ENCODE measurements around the gene KLHDC3.
A peak's percentile ranks its signal among the peaks of the same experiment; 100 is the strongest.
"Not testable (repeated sequence)": the region's sequence is repeated elsewhere in the genome, so short reads cannot be mapped to it uniquely, and the experiment has no call there.

The KLHDC3 gene

DNA sequence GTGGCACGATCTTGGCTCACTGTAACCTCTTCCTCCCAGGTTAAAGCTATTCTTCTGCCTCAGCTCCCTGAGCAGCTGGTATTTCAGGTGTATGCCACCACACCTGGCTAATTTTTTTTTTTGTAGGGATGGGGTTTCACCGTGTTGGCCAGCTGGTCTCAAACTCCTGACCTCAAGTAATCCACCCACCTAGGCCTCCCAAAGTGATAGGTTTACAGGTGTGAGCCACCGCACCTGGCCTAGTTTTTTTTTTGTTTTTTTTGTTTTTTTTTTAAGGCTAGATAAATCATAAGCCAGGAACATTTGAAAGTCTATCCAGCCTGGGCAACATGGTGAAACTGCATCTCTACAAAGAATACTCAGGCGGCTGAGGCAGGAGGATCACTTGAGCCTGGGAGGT lies 18.3 kb downstream of the KLHDC3 start:
- DNase-seq: no peak

DNA sequence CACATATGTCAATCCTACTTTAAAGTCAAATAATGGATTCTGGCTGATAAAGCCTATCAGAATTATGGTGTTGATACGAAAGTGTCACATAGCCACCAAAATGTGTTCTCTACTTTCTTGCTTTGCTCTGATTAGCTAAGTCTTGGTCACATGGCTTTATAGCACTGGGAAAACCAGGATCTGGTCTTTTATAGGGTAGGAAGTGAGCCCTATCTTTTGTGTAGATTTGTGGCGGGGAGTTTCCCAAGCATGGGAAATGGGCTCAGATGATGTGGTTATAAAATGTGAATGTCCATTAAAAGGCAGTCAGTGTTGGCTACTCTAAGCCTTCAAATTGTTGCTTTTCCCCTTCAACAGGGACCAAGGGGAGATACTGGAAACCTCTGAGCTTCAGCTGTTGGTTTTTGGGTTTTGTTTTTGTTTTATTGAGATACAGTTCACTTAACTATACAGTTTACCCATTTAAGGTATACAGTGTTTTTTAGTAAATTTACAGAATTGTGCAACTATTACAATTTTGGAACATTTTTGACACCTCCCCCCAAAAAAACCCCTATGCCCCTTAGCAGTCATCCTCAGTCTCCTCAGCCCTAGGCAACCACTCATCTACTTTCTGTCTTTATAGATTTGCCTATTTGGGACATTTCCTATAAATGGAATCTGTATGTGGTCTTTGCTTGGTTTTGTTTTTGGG lies 19.6 kb downstream of the KLHDC3 start:
- DNase-seq: no peak

DNA sequence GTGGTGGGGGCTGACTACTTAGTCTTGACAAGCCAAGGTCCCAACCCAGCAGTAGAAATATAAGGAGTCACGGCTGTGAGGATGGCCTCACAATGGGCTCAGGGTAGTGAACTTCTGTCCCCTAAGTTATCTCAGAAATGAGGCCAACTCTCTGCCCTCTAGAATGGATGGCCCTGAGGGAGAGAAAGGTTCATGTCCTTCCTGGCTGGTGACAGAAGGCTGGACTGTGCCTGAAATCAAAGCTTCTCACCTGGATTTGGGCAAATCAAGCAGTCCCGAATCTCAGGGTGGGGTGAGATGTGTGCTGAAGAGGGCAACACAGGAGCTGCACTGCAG lies 20.1 kb downstream of the KLHDC3 start:
- no peak for DNase-seq

DNA sequence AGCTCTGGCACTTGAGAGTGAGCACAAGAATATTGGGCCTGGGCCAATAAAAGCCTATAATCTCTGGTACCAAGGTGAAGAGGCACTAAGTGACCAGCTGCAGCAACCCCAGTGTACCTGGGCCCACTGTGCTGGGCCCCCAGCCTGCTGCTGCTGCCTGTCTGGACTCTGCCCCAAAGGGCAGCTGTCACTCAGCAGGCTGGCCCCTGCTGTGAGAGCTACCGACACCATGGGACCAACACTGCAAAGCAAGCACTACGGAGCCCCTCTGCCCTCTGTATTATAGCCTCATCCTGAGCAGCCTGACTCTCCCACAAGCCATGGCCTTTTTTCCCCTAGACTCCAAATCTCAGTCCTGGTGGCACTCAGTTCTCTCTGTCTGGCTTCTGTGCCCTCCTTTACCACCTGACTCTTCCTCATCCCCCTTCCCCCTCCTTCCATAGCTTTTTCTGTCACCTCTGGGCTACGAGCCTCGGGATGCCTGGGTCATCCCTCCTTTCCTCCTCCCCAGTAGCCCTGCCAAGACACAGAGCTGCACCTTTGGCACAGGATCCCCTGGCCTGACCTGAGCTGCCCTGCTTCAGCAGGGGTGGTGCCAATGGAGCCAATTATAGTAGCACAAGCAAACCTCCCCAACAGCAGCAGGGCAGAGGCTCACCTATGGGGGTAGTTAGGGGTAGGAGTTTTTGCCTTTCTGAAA lies 21.6 kb downstream of the KLHDC3 start:
- no peak for DNase-seq

DNA sequence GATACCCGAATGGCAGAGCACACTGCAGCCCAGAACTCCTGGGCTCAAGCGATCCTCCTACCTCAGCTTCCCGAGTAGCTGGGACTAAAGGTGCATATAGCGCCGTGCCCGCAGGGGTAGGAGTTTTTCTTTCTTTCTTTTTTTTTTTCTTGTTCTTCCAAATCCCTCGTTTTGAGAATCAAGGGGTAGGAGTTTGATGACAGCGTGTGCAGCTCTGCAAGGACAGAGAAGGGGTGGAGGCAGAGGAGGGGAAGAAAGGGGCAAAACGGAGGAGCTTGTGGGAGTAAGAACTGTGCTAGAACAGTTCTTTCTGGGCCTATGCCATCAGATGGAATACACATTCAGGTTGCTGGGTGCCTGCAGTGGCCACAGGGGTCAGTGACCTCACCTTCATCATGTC lies 22.7 kb downstream of the KLHDC3 start:
- no peak for DNase-seq

DNA sequence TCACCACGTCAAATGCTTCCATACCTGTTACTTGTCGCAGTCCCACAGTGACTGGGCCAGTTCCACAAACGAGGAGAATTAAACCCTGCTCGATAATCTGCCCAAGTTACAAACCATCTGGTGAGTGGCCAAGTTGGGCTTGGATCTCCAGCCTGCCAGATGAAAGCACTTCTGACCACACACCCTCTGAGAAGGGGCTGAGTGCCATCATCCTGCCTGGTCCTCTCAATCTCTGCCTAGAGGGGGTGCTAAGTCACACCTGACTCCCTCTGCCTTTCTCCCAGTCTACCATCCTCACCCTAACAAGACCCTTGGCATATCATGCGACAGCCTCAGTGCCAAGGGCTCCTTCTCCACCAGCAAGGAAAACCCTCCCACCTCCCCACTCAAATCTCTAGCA lies 23.1 kb downstream of the KLHDC3 start:
- DNase-seq: no peak

DNA sequence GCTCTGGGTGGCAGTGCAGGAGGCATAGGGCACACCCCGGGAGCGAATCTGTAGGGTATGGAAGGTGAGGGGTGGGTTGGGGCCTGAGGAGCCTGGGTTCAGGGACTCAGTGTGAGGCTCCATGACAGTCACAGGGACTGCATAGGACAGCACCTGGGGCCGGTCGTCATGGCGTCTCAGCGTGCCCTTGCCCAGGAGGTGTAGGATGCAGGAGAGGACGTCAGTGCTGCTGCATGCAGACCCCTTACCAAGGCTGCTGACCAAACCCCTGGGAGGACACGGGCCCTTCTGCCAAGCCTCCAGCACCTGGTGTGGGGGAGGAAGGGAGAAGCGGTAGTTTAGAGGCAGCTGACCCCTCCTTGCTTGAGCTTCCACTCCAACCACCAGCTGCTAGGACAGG lies 23.7 kb downstream of the KLHDC3 start:
- no peak for DNase-seq

DNA sequence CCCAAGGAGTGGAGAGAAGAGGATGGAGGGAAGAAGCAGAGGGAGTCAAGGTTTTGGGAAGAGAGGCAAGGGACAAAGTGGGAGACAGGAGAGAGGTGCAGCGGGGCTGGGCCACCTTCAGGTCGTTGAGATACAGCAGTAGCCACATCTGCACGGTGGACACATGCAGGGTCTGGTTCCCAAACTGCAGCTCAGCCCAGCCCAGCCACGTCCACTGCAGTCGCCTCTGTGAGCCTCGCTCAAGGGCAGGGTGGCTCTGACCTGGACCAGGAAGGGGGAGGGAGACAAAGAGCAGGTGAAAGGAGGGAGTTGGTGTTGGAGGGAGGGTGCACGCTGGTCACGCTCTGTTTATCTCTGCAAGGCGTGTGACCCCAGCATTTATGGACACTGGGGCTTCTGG lies 24.7 kb downstream of the KLHDC3 start:
- no peak for DNase-seq

DNA sequence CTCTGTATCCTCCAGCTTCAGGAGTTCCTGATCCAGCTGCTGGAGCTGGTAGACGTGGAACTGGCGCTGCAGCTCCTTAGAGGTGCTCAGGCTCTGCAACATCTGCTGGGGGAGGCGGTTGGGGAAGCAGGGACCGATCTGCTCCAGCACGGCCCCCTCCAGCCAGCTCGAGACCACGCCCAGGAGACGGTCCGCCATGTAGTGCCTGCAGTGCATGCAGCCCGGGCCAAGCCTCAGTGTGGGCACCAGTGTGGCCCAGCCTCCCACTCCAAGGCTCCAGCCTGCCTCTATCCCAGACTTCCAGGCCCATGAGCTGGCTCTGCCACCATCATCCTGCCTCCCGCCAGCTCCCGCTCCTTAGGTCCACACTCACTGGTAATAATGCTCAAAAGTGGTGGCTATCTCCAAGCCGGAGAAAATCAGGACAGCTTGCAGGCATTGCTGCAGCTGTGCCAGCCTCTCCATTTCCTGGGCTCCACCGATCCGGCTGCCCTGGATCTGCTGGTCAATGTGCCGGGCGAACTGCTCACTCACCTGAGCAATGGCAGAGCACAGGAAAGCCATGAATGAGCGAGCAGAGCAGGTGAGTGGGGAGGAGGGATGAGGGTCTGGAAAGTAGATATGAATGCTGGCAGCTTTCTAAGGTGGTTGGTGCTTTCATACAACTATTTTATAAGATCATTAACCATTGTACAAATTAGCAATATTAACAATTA lies 26.7 kb downstream of the KLHDC3 start:
- no peak for DNase-seq

DNA sequence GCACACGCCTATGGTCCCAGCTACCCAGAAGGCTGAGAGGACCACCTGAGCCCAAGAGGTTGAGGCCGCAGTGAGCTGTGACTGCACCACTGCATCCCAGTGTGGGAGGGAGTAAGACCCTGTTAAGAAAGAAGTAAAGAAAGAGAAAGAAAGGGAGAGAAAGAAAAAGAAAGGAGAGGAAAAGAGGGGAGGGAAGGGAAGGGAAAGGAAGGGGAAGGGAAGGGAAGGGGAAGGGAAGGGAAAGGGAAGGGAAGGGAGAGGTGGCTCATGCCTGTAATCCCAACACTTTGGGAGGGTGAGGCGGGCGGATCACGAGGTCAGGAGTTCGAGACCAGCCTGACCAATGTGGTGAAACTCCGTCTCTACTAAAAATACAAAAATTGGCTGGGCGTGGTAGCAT lies 27.4 kb downstream of the KLHDC3 start:
- DNase-seq: not testable (repeated sequence)

DNA sequence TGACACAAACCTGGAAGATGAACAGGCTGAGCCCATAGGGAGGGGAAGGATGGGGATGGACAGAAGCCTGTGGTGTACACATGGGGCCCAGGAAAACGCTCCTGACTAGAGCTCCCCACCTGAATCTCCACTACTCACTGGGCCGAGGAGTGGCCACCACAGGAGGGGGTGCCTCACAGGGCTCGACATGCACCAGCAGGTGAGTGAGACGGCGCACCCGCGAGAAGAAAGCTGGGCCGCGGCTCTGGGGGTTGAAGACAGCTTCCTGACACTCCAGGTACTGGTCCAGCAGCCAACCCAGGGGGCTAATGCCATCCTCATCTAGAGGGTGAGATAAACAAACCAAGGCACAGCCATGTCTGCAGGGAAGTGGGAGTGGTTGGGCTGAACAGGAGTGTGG lies 29.3 kb downstream of the KLHDC3 start:
- no peak for DNase-seq

DNA sequence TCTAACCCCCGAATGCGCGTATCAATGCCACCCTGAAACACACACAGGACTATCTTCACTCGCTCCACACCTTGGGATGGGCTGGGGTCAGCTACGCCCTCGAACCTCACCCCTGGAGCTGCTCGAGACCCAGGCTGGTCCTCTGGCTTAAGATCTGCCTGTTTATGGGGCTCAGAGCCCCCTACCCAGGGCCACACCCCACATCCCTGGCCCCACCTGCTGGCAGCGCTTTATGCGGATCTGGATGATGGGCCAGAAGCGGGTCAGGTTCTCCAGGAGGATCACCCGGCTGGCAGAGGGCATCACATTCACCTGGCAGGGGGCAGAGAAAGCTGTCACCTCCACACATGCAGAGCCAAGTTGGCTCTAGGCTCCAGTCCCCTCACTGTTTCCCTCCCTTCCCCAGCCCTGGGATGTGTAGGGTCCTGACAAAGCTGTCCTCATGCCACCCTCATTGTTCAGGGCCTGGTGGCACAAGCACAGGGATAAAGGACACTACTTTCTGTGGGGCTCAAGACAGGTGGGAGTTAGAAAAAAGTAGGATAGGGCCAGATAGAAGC lies 31.4 kb downstream of the KLHDC3 start:
- no peak for DNase-seq

DNA sequence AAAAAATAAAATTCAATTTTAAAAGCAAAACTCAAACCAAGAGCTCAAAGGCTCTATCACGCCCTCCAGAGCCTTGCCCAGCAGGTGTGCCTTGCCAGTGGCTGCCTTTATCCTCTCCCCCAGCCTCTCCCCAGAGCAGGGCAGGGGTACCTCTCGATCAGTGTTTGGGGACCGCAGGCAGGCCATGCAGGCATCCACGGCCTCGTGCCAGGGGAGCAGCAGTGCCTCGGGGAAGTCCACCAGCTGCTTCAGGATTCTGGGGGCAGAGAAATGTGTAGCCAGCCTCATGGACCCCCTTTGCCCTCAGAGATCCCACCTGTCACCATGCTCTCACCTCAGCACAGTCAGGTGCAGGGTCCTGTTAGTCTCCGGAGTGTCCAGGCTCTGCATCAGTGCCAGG lies 33.9 kb downstream of the KLHDC3 start:
- no peak for DNase-seq

DNA sequence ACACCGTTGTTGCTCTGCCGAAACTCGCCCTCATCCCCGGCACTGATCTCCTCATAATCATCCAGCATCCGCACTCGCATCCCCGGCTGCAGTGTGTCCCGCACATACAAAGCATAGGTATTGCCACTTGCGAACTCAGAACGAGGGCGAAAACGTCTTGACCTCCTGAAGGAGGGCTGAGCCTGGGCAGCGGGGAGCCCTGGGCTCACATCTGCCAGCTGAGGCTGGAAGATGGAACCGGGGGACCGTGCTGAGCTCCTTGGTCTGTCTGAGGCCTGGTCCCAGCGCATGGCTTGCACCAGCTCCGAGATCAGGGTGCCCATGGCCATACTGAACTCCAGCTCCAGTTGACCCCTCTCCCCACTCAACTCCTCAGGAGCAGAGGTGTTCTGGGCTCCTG lies 36.9 kb downstream of the KLHDC3 start:
- DNase-seq: no peak

DNA sequence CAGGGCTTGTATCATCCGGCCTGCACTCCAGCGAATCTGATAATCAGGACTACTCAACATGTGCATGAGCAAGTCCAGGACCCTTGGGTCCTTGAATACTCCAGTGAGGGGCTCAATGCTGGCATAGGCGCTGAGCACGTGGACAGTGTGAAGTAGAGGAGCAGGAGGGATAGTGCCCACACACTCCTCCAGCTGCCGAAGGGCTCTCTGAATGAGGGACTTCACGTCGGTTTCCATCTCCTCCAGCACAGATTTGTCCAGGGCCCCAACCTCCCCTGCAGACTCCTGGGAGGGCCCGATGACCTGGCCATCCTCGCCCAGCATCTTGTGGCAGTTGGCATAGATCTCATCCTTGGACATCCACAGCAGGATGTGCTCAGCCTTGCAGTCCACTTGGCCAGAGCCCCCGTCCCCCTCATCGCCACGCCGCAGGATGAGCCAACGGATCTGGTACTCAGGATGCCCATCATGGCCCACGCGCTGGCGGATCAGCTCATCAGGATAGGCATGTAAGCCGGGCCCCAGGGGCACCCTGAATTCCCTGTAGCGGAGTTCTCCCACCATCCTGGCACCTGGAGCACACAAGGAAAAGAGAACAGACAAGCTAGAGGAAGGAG lies 38.3 kb downstream of the KLHDC3 start:
- DNase-seq: no peak

DNA sequence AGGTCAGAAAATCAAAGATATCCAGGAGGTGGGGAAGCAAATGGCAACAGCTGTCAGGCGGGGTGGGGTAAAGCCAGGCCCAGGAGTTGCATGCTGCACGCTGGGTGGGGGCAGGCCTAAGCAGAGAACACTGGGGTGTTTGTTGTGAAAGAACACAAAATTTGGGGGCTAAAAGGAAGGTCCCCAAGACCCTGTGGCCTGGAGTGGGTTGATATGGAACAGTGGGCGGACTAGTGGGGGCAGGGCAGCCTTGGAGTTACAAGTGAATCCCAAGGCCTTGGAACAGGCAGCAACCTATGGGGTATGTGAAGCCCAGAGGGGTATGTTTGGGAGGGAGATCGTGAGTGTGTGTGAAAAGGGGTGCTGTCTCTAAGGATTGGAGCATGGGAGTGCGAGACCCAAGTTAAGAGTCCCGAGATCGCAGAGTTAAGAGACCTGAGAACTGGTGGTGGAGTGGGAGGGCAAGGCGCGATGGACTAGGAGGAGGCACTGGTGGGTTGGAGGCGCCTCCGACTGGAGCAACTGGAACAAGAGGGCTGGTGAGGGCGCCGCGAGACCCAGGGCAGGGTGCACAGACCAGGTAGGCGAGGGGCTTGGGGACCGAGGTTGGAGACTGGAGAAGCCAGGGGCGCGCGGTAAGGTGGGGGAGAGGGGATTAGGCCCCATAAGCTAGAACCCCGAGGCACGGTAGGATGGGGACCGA lies 38.9 kb downstream of the KLHDC3 start:
- DNase-seq: no peak

DNA sequence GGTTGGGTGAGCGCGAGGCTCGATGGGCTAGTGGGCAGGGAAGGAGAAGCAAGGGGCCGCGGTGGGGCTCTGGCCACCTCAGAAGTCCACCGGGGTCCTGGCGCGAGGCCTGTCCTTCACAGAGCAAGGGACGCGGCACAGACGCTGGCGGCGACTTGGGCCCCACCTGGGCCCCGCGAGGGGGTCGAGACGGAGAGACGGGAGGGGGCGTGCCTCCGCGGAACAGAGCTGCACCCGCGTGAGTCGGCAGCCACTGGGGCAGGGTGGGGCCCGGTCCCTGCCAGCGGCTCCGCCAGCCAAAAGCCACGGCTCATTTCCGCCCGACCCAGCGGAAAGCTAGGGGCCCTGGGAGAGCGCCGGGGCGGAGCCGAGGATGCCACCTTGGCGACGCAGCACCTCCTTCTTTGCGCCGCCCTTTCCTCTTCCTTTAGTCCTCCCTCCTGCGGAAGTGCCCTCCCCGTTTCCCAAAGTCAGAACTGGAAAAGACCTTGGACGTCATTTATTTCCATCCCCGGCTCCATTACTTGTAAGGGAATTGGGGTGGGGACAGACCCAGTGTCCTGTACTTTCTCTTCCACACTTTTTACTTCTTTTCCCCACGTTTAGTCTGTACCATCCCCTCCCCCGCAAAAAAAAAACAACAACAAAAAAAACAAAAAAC lies 39.6 kb downstream of the KLHDC3 start, which contains the start of gene CUL7:
CUL7 (minus strand) TSS at position 307 of the 661 bp plus-strand sequence. CDS start 1,063 bp downstream, outside the sequence.
- peak; percentile 76 to 88 (median 82) for DNase-seq

DNA sequence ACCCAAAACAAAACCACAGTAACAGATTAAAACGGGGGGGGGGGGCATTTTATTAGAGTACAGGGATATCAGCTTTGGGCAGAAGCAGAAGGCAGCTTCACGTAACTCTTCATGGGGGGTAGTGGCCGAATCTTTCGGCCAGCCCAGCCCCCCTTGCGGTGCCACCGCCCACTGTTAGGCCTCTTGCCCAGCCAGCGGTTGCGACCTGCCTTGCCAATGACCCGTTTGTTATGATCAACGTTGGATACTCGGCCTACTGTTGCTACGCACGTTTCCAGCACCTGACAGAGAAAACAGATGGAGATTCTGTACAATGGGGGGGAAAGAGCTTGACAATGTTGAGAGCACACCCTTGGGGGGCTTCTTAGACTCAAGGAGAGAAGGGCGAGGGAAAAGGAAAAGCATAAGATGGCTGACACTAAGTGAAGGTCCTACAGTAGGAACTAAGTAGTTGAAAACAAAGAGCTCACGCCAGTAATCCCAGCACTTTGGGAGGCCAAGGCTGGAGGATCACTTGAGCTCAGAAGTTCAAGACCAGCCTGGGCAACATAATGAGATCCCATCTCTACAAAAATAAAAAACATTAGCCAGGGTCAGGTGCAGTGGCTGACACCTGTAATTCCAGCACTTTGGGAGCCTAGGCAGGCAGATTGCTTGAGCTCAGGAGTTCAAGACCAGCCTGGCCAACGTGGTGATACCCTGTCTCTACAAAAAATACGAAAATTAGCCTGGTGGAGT lies 40.3 kb downstream of the KLHDC3 start:
- no peak for DNase-seq

DNA sequence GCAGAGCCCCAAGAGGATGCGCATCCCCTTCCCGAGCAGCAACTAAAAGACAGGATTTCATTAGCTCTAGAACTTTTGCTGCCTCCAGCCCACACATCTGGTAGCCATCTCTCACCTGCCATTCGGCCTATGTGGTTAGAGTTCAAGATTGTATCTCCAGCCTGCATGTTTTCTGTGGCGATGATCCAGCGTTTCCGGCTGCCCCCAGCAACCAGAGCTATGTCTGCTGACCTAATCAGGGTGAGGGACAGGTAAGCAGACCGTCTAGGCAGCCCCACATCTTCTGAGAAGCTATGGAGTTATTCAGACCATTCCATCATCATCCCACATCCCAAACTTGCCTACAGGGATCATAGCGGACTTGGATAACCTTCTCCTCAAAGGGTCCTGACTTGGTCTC lies 41.9 kb downstream of the KLHDC3 start:
- no peak for DNase-seq

DNA sequence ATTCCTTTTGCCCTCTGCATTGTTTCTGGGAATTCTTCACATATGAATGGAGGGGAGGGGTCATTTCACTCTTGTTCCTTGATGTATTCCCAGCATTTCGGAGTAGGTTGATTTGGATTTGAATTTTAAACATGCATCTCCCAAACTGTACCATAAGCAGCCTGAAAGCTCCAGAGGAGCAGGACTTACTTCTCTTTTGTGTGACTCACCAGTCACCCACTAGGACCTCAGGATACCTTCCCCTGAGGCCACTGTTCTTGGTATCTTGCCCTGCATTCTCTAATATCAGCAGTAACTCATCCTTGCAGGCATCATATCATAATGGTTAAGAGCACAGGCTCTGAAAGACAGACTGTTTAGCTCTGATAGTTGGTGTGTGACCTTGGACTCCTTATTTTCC lies 44.5 kb downstream of the KLHDC3 start:
- no peak for DNase-seq

Data from activated CD4-positive, CD25-positive, alpha-beta regulatory T cell (primary cell).